Activated CD4-positive, alpha-beta memory T cell treated with anti-CD3 and anti-CD28 coated beads, Interleukin-2, amount 10 ng/mL, durations not matched to agents 7 days and 5 days (primary cell): ENCODE measurements around the gene PAPLN. TPM values are rescaled to one million over a fixed set of nuclear protein-coding genes. Genes with fewer than 3 reads are reported as not detected.

Experiments used
- CTCF ChIA-PET: fragments of 350-600 bp; sonication (Branson Sonifier 250); formaldehyde crosslinking; loops from one replicate; lab custom pipeline; 2021; ENCODE audit warnings: antibody characterized with exemption, inconsistent platforms; lab: Charles Lee
- POLR2A ChIA-PET: fragments of 350-600 bp; sonication (Branson Sonifier 250); formaldehyde crosslinking; loops from one replicate; lab custom pipeline; 2021; ENCODE audit warnings: antibody characterized with exemption; lab: Charles Lee
- DNase-seq: peaks from one replicate; pipeline ENCODE4 v3.0.0-alpha.2; 2020
- H3K27ac Mint-ChIP-seq: one replicate; pipeline ENCODE4 v1.8.0; 2021; ENCODE audit warnings: mild to moderate bottlenecking, mixed read lengths
- H3K27me3 Mint-ChIP-seq: one replicate; pipeline ENCODE4 v1.8.0; 2021; ENCODE audit warnings: mixed read lengths
- H3K36me3 Mint-ChIP-seq: one replicate; pipeline ENCODE4 v1.8.0; 2021; ENCODE audit warnings: low read depth, mixed read lengths
- H3K4me1 Mint-ChIP-seq: one replicate; pipeline ENCODE4 v1.8.0; 2021; ENCODE audit warnings: mixed read lengths
- H3K4me3 Mint-ChIP-seq: one replicate; pipeline ENCODE4 v1.8.0; 2021; ENCODE audit warnings: mild to moderate bottlenecking, mixed read lengths
- H3K9me3 Mint-ChIP-seq: one replicate; pipeline ENCODE4 v1.8.0; 2021; ENCODE audit warnings: mixed read lengths
- total RNA-seq, 2 experiments: library from RNA; stranded (reverse); gene quantifications; one replicate each; pipeline ENCODE4 v1.2.3, GENCODE V29; 2021

Gene PAPLN
- total RNA-seq, 2 experiments from 2014 or later, result 1.4 to 1.6 TPM

GRCh38 chr14:73217411-73217810 is 19.9 kb upstream of the PAPLN start:
- CTCF ChIA-PET, result no interaction called here
- no peak for DNase-seq
- H3K4me1 Mint-ChIP-seq, result peaks cover 16% of the 10 kb centered on the region
- no peaks in the 10 kb centered on the region for H3K27me3 Mint-ChIP-seq
- no peak overlapping the region for H3K27ac Mint-ChIP-seq
- POLR2A ChIA-PET, result no interaction called here
- H3K9me3 Mint-ChIP-seq, result no peaks in the 10 kb centered on the region
- H3K4me3 Mint-ChIP-seq, result no peak overlapping the region
- peaks cover 63% of the 10 kb centered on the region for H3K36me3 Mint-ChIP-seq

- POLR2A ChIA-PET, result interaction anchor here (0.8 to 1.9 kb wide), 2 partner anchors 9 to 12 kb away, joined by 4 read pairs; no protein-coding TSS in a partner anchor
- Mint-ChIP-seq H3K27ac (no peak overlapping the region), H3K4me3 (no peak overlapping the region), H3K9me3 (no peaks in the 10 kb centered on the region), H3K4me1 (peaks cover 29% of the 10 kb centered on the region), H3K36me3 (peaks cover 50% of the 10 kb centered on the region), H3K27me3 (no peaks in the 10 kb centered on the region)
- DNase-seq, result no peak
- CTCF ChIA-PET, result no interaction called here
Measured at GRCh38 chr14:73220061-73220460, 17.2 kb upstream of the PAPLN start.

GRCh38 chr14:73220634-73221033 is 16.7 kb upstream of the PAPLN start:
- H3K9me3 Mint-ChIP-seq, result no peaks in the 10 kb centered on the region
- DNase-seq, result no peak
- H3K4me1 Mint-ChIP-seq, result peaks cover 29% of the 10 kb centered on the region
- POLR2A ChIA-PET, result interaction anchor here (0.8 kb wide), 1 partner anchor 9 kb away, joined by 4 read pairs; no protein-coding TSS in a partner anchor
- CTCF ChIA-PET, result no interaction called here
- H3K36me3 Mint-ChIP-seq, result peaks cover 50% of the 10 kb centered on the region
- no peaks in the 10 kb centered on the region for H3K27me3 Mint-ChIP-seq
- no peak overlapping the region for H3K27ac Mint-ChIP-seq
- no peak overlapping the region for H3K4me3 Mint-ChIP-seq

GRCh38 chr14:73221945-73222344 is 15.4 kb upstream of the PAPLN start:
- no peaks in the 10 kb centered on the region for H3K27me3 Mint-ChIP-seq
- ChIA-PET POLR2A (interaction anchor here (1.8 kb wide), 2 partner anchors 11 to 55 kb away, joined by 4 to 6 read pairs; no protein-coding TSS in a partner anchor), CTCF (no interaction called here)
- H3K9me3 Mint-ChIP-seq, result no peaks in the 10 kb centered on the region
- peak overlapping the region; percentile 23 for H3K27ac Mint-ChIP-seq
- no peak for DNase-seq
- H3K36me3 Mint-ChIP-seq, result peaks cover 48% of the 10 kb centered on the region
- H3K4me3 Mint-ChIP-seq, result no peak overlapping the region
- peaks cover 29% of the 10 kb centered on the region for H3K4me1 Mint-ChIP-seq

GRCh38 chr14:73223049-73223448 is 14.3 kb upstream of the PAPLN start:
- Mint-ChIP-seq H3K4me3 (no peak overlapping the region), H3K4me1 (peaks cover 29% of the 10 kb centered on the region), H3K27ac (peak overlapping the region; percentile 77), H3K27me3 (no peaks in the 10 kb centered on the region), H3K9me3 (no peaks in the 10 kb centered on the region), H3K36me3 (peaks cover 43% of the 10 kb centered on the region)
- ChIA-PET POLR2A (interaction anchor here (0.6 to 1.8 kb wide), 3 partner anchors 10 to 564 kb away, joined by 3 to 6 read pairs (median 4); no protein-coding TSS in a partner anchor), CTCF (interaction anchor here (0.6 kb wide), 1 partner anchor 20 kb away, joined by 3 read pairs; no protein-coding TSS in a partner anchor)
- peak; percentile 36 for DNase-seq

GRCh38 chr14:73225496-73225895 is 11.8 kb upstream of the PAPLN start:
- Mint-ChIP-seq H3K4me3 (no peak overlapping the region), H3K27me3 (no peaks in the 10 kb centered on the region), H3K4me1 (peaks cover 27% of the 10 kb centered on the region), H3K9me3 (no peaks in the 10 kb centered on the region), H3K36me3 (peaks cover 25% of the 10 kb centered on the region), H3K27ac (no peak overlapping the region)
- DNase-seq, result no peak
- POLR2A ChIA-PET, result no interaction called here
- CTCF ChIA-PET, result interaction anchor here (0.7 kb wide), 1 partner anchor 60 kb away, joined by 5 read pairs; no protein-coding TSS in a partner anchor

GRCh38 chr14:73227812-73228781 is 9.2 kb upstream of the PAPLN start:
- no peak for DNase-seq
- ChIA-PET CTCF (no interaction called here), POLR2A (no interaction called here)
- H3K27ac Mint-ChIP-seq, result no peak overlapping the region
- H3K36me3 Mint-ChIP-seq, result peaks cover 6% of the 10 kb centered on the region
- H3K4me1 Mint-ChIP-seq, result peaks cover 5% of the 10 kb centered on the region
- peaks cover 2% of the 10 kb centered on the region for H3K27me3 Mint-ChIP-seq
- no peaks in the 10 kb centered on the region for H3K9me3 Mint-ChIP-seq
- H3K4me3 Mint-ChIP-seq, result no peak overlapping the region

- Mint-ChIP-seq H3K27ac (no peak overlapping the region), H3K9me3 (no peaks in the 10 kb centered on the region), H3K4me1 (no peaks in the 10 kb centered on the region), H3K27me3 (peaks cover 20% of the 10 kb centered on the region), H3K36me3 (peaks cover 6% of the 10 kb centered on the region), H3K4me3 (no peak overlapping the region)
- DNase-seq, result no peak
- CTCF ChIA-PET, result interaction anchor here (1.5 kb wide), 1 partner anchor 13 kb away, joined by 4 read pairs; no protein-coding TSS in a partner anchor
- POLR2A ChIA-PET, result no interaction called here
Measured at GRCh38 chr14:73230051-73230450, 7.3 kb upstream of the PAPLN start.

GRCh38 chr14:73231981-73232851 is 5.1 kb upstream of the PAPLN start:
- peaks cover 11% of the 10 kb centered on the region for H3K4me1 Mint-ChIP-seq
- ChIA-PET POLR2A (interaction anchor here (1.5 to 1.8 kb wide), 2 partner anchors 9 to 13 kb away, joined by 4 to 6 read pairs; no protein-coding TSS in a partner anchor), CTCF (interaction anchor here (1.0 to 1.9 kb wide), 2 partner anchors 63 to 240 kb away, joined by 5 to 7 read pairs; no protein-coding TSS in a partner anchor)
- no peaks in the 10 kb centered on the region for H3K9me3 Mint-ChIP-seq
- no peak overlapping the region for H3K4me3 Mint-ChIP-seq
- no peak for DNase-seq
- H3K36me3 Mint-ChIP-seq, result peaks cover 6% of the 10 kb centered on the region
- peaks cover 42% of the 10 kb centered on the region for H3K27me3 Mint-ChIP-seq
- no peak overlapping the region for H3K27ac Mint-ChIP-seq

GRCh38 chr14:73232984-73233383 is 4.3 kb upstream of the PAPLN start:
- CTCF ChIA-PET, result interaction anchor here (0.8 to 1.9 kb wide), 3 partner anchors 13 to 62 kb away, joined by 3 to 7 read pairs (median 3); no protein-coding TSS in a partner anchor
- Mint-ChIP-seq H3K27ac (no peak overlapping the region), H3K9me3 (no peaks in the 10 kb centered on the region), H3K4me1 (peaks cover 11% of the 10 kb centered on the region), H3K4me3 (no peak overlapping the region), H3K36me3 (peaks cover 6% of the 10 kb centered on the region), H3K27me3 (peaks cover 43% of the 10 kb centered on the region)
- POLR2A ChIA-PET, result interaction anchor here (1.8 kb wide), 1 partner anchor 10 kb away, joined by 6 read pairs; no protein-coding TSS in a partner anchor
- no peak for DNase-seq

GRCh38 chr14:73233564-73233963 is 3.7 kb upstream of the PAPLN start:
- Mint-ChIP-seq H3K9me3 (no peaks in the 10 kb centered on the region), H3K27ac (no peak overlapping the region), H3K4me1 (peaks cover 15% of the 10 kb centered on the region), H3K27me3 (peaks cover 46% of the 10 kb centered on the region), H3K36me3 (peaks cover 3% of the 10 kb centered on the region), H3K4me3 (no peak overlapping the region)
- POLR2A ChIA-PET, result interaction anchor here (1.8 kb wide), 1 partner anchor 11 kb away, joined by 6 read pairs; no protein-coding TSS in a partner anchor
- CTCF ChIA-PET, result interaction anchor here (0.8 to 1.0 kb wide), 2 partner anchors 12 to 15 kb away, joined by 3 read pairs; no protein-coding TSS in a partner anchor
- no peak for DNase-seq

GRCh38 chr14:73234029-73234428 is 3.3 kb upstream of the PAPLN start:
- Mint-ChIP-seq H3K4me3 (no peak overlapping the region), H3K4me1 (peaks cover 20% of the 10 kb centered on the region), H3K36me3 (peaks cover 3% of the 10 kb centered on the region), H3K27me3 (peaks cover 51% of the 10 kb centered on the region), H3K27ac (no peak overlapping the region), H3K9me3 (no peaks in the 10 kb centered on the region)
- POLR2A ChIA-PET, result no interaction called here
- DNase-seq, result no peak
- CTCF ChIA-PET, result no interaction called here
